ENCODE measurements around the gene HDAC4.

- no peak for TF ChIP-seq CTCF (IDR thresholded peaks at IDR 0.05)
- TF ChIP-seq ZFX (IDR thresholded peaks at IDR 0.05; ENCODE audit: borderline replicate concordance), result no peak
These were observed 290.8 kb downstream of the HDAC4 start for GRCh38 chr2:239109928-239110545.

Data from 22Rv1 (cell line).